SK-N-MC (cell line): ENCODE results near the gene EML2.

ENCODE experiments used
- DNase-seq: peaks from one replicate; pipeline ENCODE4 v3.0.0-alpha.2; 2011; ENCODE audit warnings: low read depth, low spot score
- H3K27ac ChIP-seq: fragments of 200-600 bp; sonication (generic); 2 replicates; pipeline ENCODE4 v1.5.1; 2016; ENCODE audit warnings: mixed run types
- H3K36me3 ChIP-seq: fragments of 200-600 bp; sonication (generic); 2 replicates; pipeline ENCODE4 v1.6.1; 2017; ENCODE audit warnings: antibody characterized with exemption, low read length, mixed read lengths; ENCODE audit not compliant: insufficient read depth
- H3K4me3 ChIP-seq: fragments of 200-600 bp; sonication (generic); 2 replicates; pipeline ENCODE4 v1.5.1; 2016
- H3K9ac ChIP-seq: fragments of 200-600 bp; sonication (generic); 2 replicates; pipeline ENCODE4 v1.8.0; 2017; ENCODE audit warnings: mixed run types, mixed read lengths; ENCODE audit not compliant: insufficient read length
- H3K9me3 ChIP-seq: fragments of 200-600 bp; sonication (generic); 2 replicates; pipeline ENCODE4 v1.6.1; 2017; ENCODE audit warnings: low read depth, mild to moderate bottlenecking, antibody characterized with exemption, low read length, moderate library complexity, mixed read lengths
- EZH2 ChIP-seq: fragments of 200-600 bp; sonication (generic); IDR thresholded peaks from one replicate; pipeline ENCODE4 v1.6.1; 2017; ENCODE audit warnings: antibody characterized with exemption
- FOXP2 ChIP-seq: optimal IDR thresholded peaks from 2 replicates; pipeline ENCODE3; 2011; ENCODE audit warnings: mild to moderate bottlenecking, moderate library complexity; ENCODE audit not compliant: insufficient read depth; ENCODE audit errors: extremely low read length, control extremely low read depth
- POLR2AphosphoS5 ChIP-seq: IDR thresholded peaks from 2 replicates; pipeline ENCODE4 v1.6.1; 2012; ENCODE audit warnings: mild to moderate bottlenecking, low read depth, low read length, borderline replicate concordance

EML2 gene

GRCh38 chr19:45591004-45591637 lies 48.1 kb downstream of the EML2 start:
- Histone ChIP-seq H3K4me3 (no peak overlapping the region), H3K9ac (no peak overlapping the region), H3K27ac (no peak overlapping the region), H3K36me3 (no peaks in the 10 kb centered on the region), H3K9me3 (no peaks in the 10 kb centered on the region)
- no peak for TF ChIP-seq FOXP2
- no peak for TF ChIP-seq EZH2
- TF ChIP-seq POLR2AphosphoS5 = no peak
- no peak for DNase-seq

GRCh38 chr19:45590300-45591003 lies 48.7 kb downstream of the EML2 start:
- H3K36me3 ChIP-seq = no peaks in the 10 kb centered on the region
- no peak overlapping the region for H3K27ac ChIP-seq
- H3K9me3 ChIP-seq = no peaks in the 10 kb centered on the region
- no peak for DNase-seq
- H3K9ac ChIP-seq = no peak overlapping the region
- TF ChIP-seq FOXP2 = no peak
- TF ChIP-seq POLR2AphosphoS5 = no peak
- TF ChIP-seq EZH2 = no peak
- no peak overlapping the region for H3K4me3 ChIP-seq

DNA sequence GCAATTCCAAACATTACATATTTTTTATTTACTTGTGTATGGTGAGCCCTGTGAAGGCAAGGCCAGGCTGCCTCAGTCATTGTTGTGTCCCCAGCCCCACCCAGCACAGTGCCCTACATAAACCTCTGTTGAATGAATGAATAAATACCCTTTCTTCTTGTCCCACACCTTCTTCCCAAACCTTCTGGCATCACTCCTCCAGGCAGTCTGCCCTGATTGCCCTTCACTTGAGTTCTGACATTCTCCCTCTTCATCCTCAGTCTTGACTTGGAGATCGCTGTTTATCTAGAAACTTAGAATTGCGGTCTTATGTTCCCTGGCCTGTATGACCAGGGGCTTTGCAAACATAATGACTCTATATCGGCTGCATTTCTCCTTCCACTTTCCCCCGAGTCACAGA lies 49.4 kb downstream of the EML2 start:
- no peaks in the 10 kb centered on the region for H3K9me3 ChIP-seq
- H3K9ac ChIP-seq = no peak overlapping the region
- TF ChIP-seq EZH2 = no peak
- no peak for TF ChIP-seq POLR2AphosphoS5
- H3K27ac ChIP-seq = no peak overlapping the region
- no peak for DNase-seq
- H3K36me3 ChIP-seq = no peaks in the 10 kb centered on the region
- no peak overlapping the region for H3K4me3 ChIP-seq

DNA sequence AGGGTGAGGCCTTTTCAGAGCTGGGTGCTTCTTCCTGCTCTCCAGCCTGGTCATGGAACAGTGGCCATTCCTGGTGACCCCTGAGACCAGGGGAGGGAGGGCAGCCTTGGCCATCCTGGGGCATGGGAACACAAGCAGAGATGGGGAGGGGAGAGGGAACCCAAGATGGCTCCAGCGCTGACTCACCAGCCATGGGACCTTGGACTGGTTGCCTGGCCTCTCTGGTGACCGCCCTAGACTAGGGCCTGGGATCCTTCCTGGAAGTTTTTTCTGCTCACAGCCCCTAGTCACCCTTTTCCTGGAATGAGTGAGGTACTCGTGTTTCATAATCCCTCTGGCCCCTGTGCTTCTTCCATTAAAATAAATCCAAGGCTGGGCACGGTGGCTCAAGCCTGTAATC lies 51.3 kb downstream of the EML2 start:
- DNase-seq = no peak
- H3K4me3 ChIP-seq = no peak overlapping the region
- no peaks in the 10 kb centered on the region for H3K9me3 ChIP-seq
- no peaks in the 10 kb centered on the region for H3K36me3 ChIP-seq
- TF ChIP-seq EZH2 = no peak
- TF ChIP-seq POLR2AphosphoS5 = no peak
- no peak for TF ChIP-seq FOXP2
- no peak overlapping the region for H3K27ac ChIP-seq
- H3K9ac ChIP-seq = no peak overlapping the region

DNA sequence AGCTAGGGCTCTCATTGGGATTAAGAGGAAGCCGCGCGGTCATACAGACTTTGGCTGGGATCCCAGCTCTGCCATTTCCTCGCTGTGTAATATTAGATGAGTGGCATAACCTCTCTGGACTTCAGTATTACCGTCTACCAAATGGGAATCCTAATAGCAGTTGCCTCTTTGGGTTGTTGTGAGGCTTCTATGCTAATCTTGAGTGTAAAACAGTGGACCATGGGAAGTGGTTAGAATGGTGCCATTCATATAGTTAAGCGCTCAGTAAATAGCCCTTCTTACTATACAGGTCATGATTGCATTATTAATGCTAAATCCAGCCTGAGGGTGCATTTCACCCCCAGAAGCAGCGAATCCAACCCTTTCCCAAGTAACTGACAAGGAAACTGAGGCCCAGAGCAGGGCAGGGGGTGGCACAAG lies 54.0 kb downstream of the EML2 start:
- TF ChIP-seq EZH2 (no peak), FOXP2 (no peak), POLR2AphosphoS5 (no peak)
- peak overlapping the region; percentile 90 for H3K27ac ChIP-seq
- no peaks in the 10 kb centered on the region for H3K36me3 ChIP-seq
- H3K9ac ChIP-seq = peak overlapping the region; percentile 70
- H3K4me3 ChIP-seq = peak overlapping the region; percentile 84
- DNase-seq = no peak
- no peaks in the 10 kb centered on the region for H3K9me3 ChIP-seq

GRCh38 chr19:45584332-45585157 lies 54.7 kb downstream of the EML2 start, which contains the start of gene OPA3:
OPA3 (minus strand) TSS chr19:45584802; CDS start chr19:45584764, 38 bp downstream.
- peak within 1 kb of the TSS; percentile 84 for H3K4me3 ChIP-seq
- H3K27ac ChIP-seq = peak within 1 kb of the TSS; percentile 97
- TF ChIP-seq EZH2 = no peak
- peak; percentile 76 for TF ChIP-seq POLR2AphosphoS5
- no peaks in the 10 kb centered on the region for H3K9me3 ChIP-seq
- no peaks in the 10 kb centered on the region for H3K36me3 ChIP-seq
- peak within 1 kb of the TSS; percentile 93 for H3K9ac ChIP-seq
- DNase-seq = peak; percentile 99

GRCh38 chr19:45581576-45581975 lies 57.6 kb downstream of the EML2 start:
- Histone ChIP-seq H3K9me3 (no peaks in the 10 kb centered on the region), H3K27ac (no peak overlapping the region), H3K9ac (no peak overlapping the region), H3K4me3 (no peak overlapping the region), H3K36me3 (no peaks in the 10 kb centered on the region)
- DNase-seq = no peak
- TF ChIP-seq POLR2AphosphoS5 (no peak), FOXP2 (no peak), EZH2 (no peak)

- no peak overlapping the region for H3K9ac ChIP-seq
Observed at GRCh38 chr19:45578861-45579260, 60.3 kb downstream of the EML2 start.

More at GRCh38 chr19:45578861-45579260, 60.3 kb downstream of the EML2 start:
- Histone ChIP-seq H3K27ac (no peak overlapping the region), H3K9me3 (no peaks in the 10 kb centered on the region), H3K36me3 (no peaks in the 10 kb centered on the region), H3K4me3 (no peak overlapping the region)
- TF ChIP-seq EZH2 (no peak), FOXP2 (no peak), POLR2AphosphoS5 (no peak)
- no peak for DNase-seq
